Loucy (cell line): ENCODE measurements around the gene NTN1.
"Not testable (repeated sequence)": the region's sequence is repeated elsewhere in the genome, so short reads cannot be mapped to it uniquely, and the experiment has no call there.

Experiments
- H2AFZ ChIP-seq: fragments of 200-600 bp; sonication (generic); 2 replicates; pipeline ENCODE4 v1.6.0; 2016; ENCODE audit warnings: antibody characterized with exemption, mild to moderate bottlenecking, low read length, moderate library complexity
- H3F3A ChIP-seq: fragments of 200-600 bp; 2 replicates; pipeline ENCODE4 v1.6.0; 2016; ENCODE audit warnings: antibody characterized with exemption, low read depth, mild to moderate bottlenecking
- H3K27me3 ChIP-seq: fragments of 200-600 bp; sonication (generic); 2 replicates; pipeline ENCODE4 v1.6.1; 2014; ENCODE audit warnings: low read length, mild to moderate bottlenecking; ENCODE audit not compliant: insufficient read depth, poor library complexity, severe bottlenecking
- H3K36me3 ChIP-seq: fragments of 200-600 bp; sonication (generic); 2 replicates; pipeline ENCODE4 v1.6.1; 2016; ENCODE audit warnings: low read length; ENCODE audit not compliant: insufficient read depth
- H3K4me1 ChIP-seq: fragments of 200-600 bp; sonication (generic); 2 replicates; pipeline ENCODE4 v1.5.1; 2014; ENCODE audit warnings: low read length, mild to moderate bottlenecking; ENCODE audit not compliant: insufficient read depth, poor library complexity, severe bottlenecking
- H3K4me2 ChIP-seq: fragments of 200-600 bp; sonication (generic); 2 replicates; pipeline ENCODE4 v1.6.0; 2014; ENCODE audit warnings: antibody characterized with exemption, low read length, low read depth, mild to moderate bottlenecking; ENCODE audit not compliant: poor library complexity, severe bottlenecking
- H3K4me3 ChIP-seq: fragments of 200-600 bp; sonication (generic); 2 replicates; pipeline ENCODE4 v1.5.1; 2014; ENCODE audit warnings: low read length, mild to moderate bottlenecking, mixed read lengths; ENCODE audit not compliant: poor library complexity, severe bottlenecking
- H3K79me2 ChIP-seq: fragments of 200-600 bp; sonication (generic); 2 replicates; pipeline ENCODE4 v1.6.1; 2014; ENCODE audit warnings: low read length; ENCODE audit not compliant: insufficient read depth
- H3K9ac ChIP-seq: fragments of 200-600 bp; sonication (generic); 2 replicates; pipeline ENCODE4 v1.6.0; 2014; ENCODE audit warnings: mild to moderate bottlenecking, low read depth, low read length, moderate library complexity; ENCODE audit not compliant: poor library complexity, severe bottlenecking
- H3K9me2 ChIP-seq: fragments of 200-600 bp; sonication (generic); replicated peaks from 2 replicates; pipeline ENCODE4 v1.6.1; 2016; ENCODE audit warnings: low read depth, low read length, mixed read lengths
- H3K9me3 ChIP-seq: fragments of 200-600 bp; sonication (generic); 2 replicates; pipeline ENCODE4 v1.6.1; 2014; ENCODE audit warnings: mild to moderate bottlenecking, antibody characterized with exemption, low read length, low read depth; ENCODE audit not compliant: insufficient read depth
- H4K20me1 ChIP-seq: fragments of 200-600 bp; sonication (generic); 2 replicates; pipeline ENCODE4 v1.6.0; 2014; ENCODE audit warnings: antibody characterized with exemption, low read length, mild to moderate bottlenecking; ENCODE audit not compliant: insufficient read depth, poor library complexity, severe bottlenecking
- CTCF ChIP-seq: fragments of 200-600 bp; sonication (generic); conservative IDR thresholded peaks from 2 replicates; pipeline ENCODE4 v1.5.1; 2014; ENCODE audit warnings: mild to moderate bottlenecking, antibody characterized with exemption, low read length
- EZH2phosphoT487 ChIP-seq: fragments of 200-600 bp; IDR thresholded peaks from 2 replicates; pipeline ENCODE4 v1.6.1; 2018; ENCODE audit warnings: antibody characterized with exemption, mild to moderate bottlenecking, moderate library complexity, borderline replicate concordance

The NTN1 gene

GRCh38 chr17:9256361-9256750 is 235.0 kb downstream of the NTN1 start:
- Histone ChIP-seq H3K36me3 (no peaks in the 10 kb centered on the region), H3K9me3 (no peaks in the 10 kb centered on the region)

GRCh38 chr17:9256751-9257629 is 235.7 kb downstream of the NTN1 start:
- Histone ChIP-seq H3K9me3 (no peaks in the 10 kb centered on the region), H3K9me2 (no peaks in the 10 kb centered on the region), H3K36me3 (no peaks in the 10 kb centered on the region), H3K79me2 (no peaks in the 10 kb centered on the region), H3K27me3 (no peaks in the 10 kb centered on the region), H3K9ac (no peak overlapping the region), H2AFZ (no peak overlapping the region), H4K20me1 (no peaks in the 10 kb centered on the region), H3K4me2 (no peak overlapping the region), H3F3A (no peaks in the 10 kb centered on the region), H3K4me3 (no peak overlapping the region), H3K4me1 (peaks cover 13% of the 10 kb centered on the region)
- TF ChIP-seq CTCF (no peak), EZH2phosphoT487 (no peak)

More at GRCh38 chr17:9256361-9256750, 235.0 kb downstream of the NTN1 start:
- H2AFZ ChIP-seq: no peak overlapping the region
- H4K20me1 ChIP-seq: no peaks in the 10 kb centered on the region
- no peaks in the 10 kb centered on the region for H3F3A ChIP-seq
- H3K27me3 ChIP-seq: no peaks in the 10 kb centered on the region
- no peaks in the 10 kb centered on the region for H3K9me2 ChIP-seq
- peaks cover 13% of the 10 kb centered on the region for H3K4me1 ChIP-seq
- H3K79me2 ChIP-seq: no peaks in the 10 kb centered on the region
- H3K9ac ChIP-seq: no peak overlapping the region
- TF ChIP-seq CTCF (no peak), EZH2phosphoT487 (no peak)
- no peak overlapping the region for H3K4me3 ChIP-seq
- no peak overlapping the region for H3K4me2 ChIP-seq

- not testable (repeated sequence) for H3K9me3 ChIP-seq, H3K36me3 ChIP-seq, H3K4me3 ChIP-seq, H3F3A ChIP-seq, H3K27me3 ChIP-seq, H3K79me2 ChIP-seq, H2AFZ ChIP-seq, H3K9ac ChIP-seq, H3K4me2 ChIP-seq, H4K20me1 ChIP-seq, H3K9me2 ChIP-seq
- H3K4me1 ChIP-seq: peaks cover 12% of the 10 kb centered on the region
Measured at GRCh38 chr17:9257630-9257965, 236.3 kb downstream of the NTN1 start.
